Testis (tissue), 2 donors: ENCODE results near the gene EFR3B.

ENCODE experiments used
- POLR2A ChIP-seq: fragments of 450-650 bp; IDR thresholded peaks from one replicate; pipeline ENCODE4 v1.6.1; 2017; ENCODE audit warnings: antibody characterized with exemption, mild to moderate bottlenecking, moderate library complexity
- TF ChIP-seq, protein P1 (sequence below), 3 experiments: fragments of 450-650 bp in 2 of 3; fragments of 200-600 bp in 1 of 3; sonication (generic) in 1 of 3; IDR thresholded peaks; one replicate each; pipeline ENCODE4 v1.5.1; 2016 to 2019; ENCODE audit warnings: antibody characterized with exemption in 3 of 3, mild to moderate bottlenecking in 2 of 3, moderate library complexity in 1 of 3

DNA sequence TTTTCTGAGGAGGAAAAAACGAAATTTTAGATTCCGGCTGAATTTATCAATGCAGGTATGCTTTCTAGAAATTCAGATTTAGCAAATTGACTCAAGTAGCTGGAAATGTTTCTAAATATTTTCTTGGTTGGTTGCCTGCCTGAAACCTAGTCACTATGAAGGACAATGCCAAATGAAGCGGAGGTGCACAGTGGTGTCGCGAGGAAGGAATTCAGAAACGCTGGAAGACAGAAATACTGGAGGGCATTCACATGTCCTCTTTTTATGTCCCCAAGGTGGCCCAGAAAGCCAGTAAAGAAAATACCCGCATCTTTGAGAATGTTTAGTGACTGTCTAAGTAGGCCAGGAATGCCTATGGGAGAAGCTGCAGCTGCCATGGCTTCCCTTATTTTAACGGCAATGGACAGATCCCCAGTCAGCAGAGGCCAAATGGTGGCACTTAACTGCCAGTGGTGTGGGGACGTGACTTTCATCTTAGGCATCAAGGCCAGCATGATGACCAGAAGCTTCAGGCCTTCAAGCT, 15.8 kb upstream of the EFR3B start:
- TF ChIP-seq, protein P1, sequence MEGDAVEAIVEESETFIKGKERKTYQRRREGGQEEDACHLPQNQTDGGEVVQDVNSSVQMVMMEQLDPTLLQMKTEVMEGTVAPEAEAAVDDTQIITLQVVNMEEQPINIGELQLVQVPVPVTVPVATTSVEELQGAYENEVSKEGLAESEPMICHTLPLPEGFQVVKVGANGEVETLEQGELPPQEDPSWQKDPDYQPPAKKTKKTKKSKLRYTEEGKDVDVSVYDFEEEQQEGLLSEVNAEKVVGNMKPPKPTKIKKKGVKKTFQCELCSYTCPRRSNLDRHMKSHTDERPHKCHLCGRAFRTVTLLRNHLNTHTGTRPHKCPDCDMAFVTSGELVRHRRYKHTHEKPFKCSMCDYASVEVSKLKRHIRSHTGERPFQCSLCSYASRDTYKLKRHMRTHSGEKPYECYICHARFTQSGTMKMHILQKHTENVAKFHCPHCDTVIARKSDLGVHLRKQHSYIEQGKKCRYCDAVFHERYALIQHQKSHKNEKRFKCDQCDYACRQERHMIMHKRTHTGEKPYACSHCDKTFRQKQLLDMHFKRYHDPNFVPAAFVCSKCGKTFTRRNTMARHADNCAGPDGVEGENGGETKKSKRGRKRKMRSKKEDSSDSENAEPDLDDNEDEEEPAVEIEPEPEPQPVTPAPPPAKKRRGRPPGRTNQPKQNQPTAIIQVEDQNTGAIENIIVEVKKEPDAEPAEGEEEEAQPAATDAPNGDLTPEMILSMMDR (IDR thresholded peaks at IDR 0.05), result no peak
- TF ChIP-seq POLR2A, result no peak
